H1 (cell line): ENCODE data around the gene VPS37C. TPM values are rescaled to one million over a fixed set of nuclear protein-coding genes. Genes with fewer than 3 reads are reported as not detected.

ENCODE experiments used
- EP300 ChIP-seq, 2 experiments: IDR thresholded peaks; 1 replicate in 1 of 2; 2 replicates in 1 of 2; pipeline ENCODE4 v1.6.1; 2011 to 2012; ENCODE audit warnings: low read depth in 2 of 2, low read length in 2 of 2, mild to moderate bottlenecking in 2 of 2, borderline replicate concordance in 1 of 2, inconsistent platforms in 1 of 2, moderate library complexity in 1 of 2
- SP4 ChIP-seq: IDR thresholded peaks from 2 replicates; pipeline ENCODE4 v1.6.1; 2012; ENCODE audit warnings: low read length, inconsistent platforms
- TAF7 ChIP-seq: optimal IDR thresholded peaks from 2 replicates; pipeline ENCODE3; 2011; ENCODE audit warnings: low read depth, mild to moderate bottlenecking, inconsistent platforms, low read length, moderate library complexity, borderline replicate concordance
- TBP ChIP-seq: IDR thresholded peaks from 2 replicates; pipeline ENCODE4 v1.6.1; 2011; ENCODE audit warnings: low read depth, low read length, improper control_type of control experiment
- polyA plus RNA-seq, 7 experiments: library from polyadenylated mRNA; depleted of rRNA in 3 of 7; stranded (reverse) in 5 of 7; unstranded in 2 of 7; fragments of >200 nt in 5 of 7; fragments of 200-250 nt in 2 of 7; gene quantifications; 1 replicate in 5 of 7; 2 replicates in 1 of 7; 4 replicates in 1 of 7; pipeline versions ENCODE4 v1.2.1 to v1.2.3, GENCODE V29; 2011 to 2013; ENCODE audit warnings: missing spikeins in 2 of 7, mixed read lengths in 2 of 7
- total RNA-seq: library from RNA; stranded (reverse); fragmentation: NEBNext Ultra II Directional; extraction: Animal tissue kit (Norgen Biotek cat#: 25700); gene quantifications from 2 replicates; pipeline ENCODE4 v1.2.1, GENCODE V29; 2021
- TF ChIP-seq, protein P1 (sequence below): fragments of 300-600 bp; sonication (generic); IDR thresholded peaks from 2 replicates; pipeline ENCODE4 v1.7.1; 2012; ENCODE audit warnings: low read length, moderate library complexity, mild to moderate bottlenecking, inconsistent platforms; ENCODE audit not compliant: insufficient replicate concordance
- TF ChIP-seq, protein P2 (sequence below), 3 experiments: IDR thresholded peaks; 1 replicate in 2 of 3; 2 replicates in 1 of 3; pipeline versions ENCODE4 v1.5.1 to v1.6.1; 2011; ENCODE audit warnings: low read length in 3 of 3, mild to moderate bottlenecking in 3 of 3, inconsistent platforms in 2 of 3, low read depth in 1 of 3, moderate library complexity in 1 of 3; ENCODE audit not compliant: insufficient read depth in 1 of 3; ENCODE audit errors: control extremely low read depth in 1 of 3

The VPS37C gene
- total and polyA plus RNA-seq, 2 of the 8 experiments (the other 6 are each of a cell fraction or from before 2014, with no cell fraction given): 12.9 to 21.0 TPM

DNA sequence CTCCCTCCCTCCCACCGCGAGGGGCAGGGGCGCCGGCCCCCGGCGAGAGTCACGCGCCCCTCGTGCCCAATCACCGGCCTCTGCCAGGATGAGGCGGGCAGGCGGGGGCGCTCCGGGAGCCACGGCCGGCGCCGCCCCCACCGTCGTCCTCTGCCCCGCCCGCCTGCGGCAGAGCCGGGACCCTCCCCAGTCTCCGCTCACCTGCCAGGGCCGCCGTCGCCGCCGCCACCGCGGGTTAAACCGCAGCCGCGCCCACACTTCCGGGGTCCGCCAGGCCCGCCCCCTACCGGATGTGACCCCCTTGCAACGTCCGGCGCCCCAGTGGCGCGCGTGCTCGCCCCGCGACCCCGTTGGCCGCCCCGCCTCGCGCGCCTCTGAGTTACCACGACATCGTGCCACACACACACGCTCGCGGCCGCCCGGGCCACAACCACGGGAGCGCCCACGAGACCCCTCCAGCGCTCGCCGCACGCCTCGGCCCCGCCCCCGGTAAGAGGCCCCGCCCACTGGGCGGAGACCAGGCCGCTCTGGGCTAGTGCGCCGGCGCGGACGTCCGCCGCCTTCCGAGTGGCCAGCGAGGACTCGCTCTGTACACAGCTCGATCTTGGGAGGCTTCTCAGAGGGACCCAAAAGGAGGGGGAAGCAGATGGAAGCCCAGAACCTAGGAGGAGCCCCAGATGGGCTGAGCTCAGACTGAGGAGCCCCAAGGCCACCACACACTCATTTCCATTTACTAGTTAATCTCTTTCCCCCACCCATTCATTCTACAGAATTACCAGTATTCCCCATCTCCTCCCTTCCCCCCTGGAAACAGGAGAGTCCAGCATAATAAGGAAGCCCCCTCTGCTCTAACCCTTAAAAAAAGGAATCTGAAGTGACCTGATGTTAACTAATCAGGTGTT lies at the start of gene VPS37C (continued):
- TF ChIP-seq, protein P1, sequence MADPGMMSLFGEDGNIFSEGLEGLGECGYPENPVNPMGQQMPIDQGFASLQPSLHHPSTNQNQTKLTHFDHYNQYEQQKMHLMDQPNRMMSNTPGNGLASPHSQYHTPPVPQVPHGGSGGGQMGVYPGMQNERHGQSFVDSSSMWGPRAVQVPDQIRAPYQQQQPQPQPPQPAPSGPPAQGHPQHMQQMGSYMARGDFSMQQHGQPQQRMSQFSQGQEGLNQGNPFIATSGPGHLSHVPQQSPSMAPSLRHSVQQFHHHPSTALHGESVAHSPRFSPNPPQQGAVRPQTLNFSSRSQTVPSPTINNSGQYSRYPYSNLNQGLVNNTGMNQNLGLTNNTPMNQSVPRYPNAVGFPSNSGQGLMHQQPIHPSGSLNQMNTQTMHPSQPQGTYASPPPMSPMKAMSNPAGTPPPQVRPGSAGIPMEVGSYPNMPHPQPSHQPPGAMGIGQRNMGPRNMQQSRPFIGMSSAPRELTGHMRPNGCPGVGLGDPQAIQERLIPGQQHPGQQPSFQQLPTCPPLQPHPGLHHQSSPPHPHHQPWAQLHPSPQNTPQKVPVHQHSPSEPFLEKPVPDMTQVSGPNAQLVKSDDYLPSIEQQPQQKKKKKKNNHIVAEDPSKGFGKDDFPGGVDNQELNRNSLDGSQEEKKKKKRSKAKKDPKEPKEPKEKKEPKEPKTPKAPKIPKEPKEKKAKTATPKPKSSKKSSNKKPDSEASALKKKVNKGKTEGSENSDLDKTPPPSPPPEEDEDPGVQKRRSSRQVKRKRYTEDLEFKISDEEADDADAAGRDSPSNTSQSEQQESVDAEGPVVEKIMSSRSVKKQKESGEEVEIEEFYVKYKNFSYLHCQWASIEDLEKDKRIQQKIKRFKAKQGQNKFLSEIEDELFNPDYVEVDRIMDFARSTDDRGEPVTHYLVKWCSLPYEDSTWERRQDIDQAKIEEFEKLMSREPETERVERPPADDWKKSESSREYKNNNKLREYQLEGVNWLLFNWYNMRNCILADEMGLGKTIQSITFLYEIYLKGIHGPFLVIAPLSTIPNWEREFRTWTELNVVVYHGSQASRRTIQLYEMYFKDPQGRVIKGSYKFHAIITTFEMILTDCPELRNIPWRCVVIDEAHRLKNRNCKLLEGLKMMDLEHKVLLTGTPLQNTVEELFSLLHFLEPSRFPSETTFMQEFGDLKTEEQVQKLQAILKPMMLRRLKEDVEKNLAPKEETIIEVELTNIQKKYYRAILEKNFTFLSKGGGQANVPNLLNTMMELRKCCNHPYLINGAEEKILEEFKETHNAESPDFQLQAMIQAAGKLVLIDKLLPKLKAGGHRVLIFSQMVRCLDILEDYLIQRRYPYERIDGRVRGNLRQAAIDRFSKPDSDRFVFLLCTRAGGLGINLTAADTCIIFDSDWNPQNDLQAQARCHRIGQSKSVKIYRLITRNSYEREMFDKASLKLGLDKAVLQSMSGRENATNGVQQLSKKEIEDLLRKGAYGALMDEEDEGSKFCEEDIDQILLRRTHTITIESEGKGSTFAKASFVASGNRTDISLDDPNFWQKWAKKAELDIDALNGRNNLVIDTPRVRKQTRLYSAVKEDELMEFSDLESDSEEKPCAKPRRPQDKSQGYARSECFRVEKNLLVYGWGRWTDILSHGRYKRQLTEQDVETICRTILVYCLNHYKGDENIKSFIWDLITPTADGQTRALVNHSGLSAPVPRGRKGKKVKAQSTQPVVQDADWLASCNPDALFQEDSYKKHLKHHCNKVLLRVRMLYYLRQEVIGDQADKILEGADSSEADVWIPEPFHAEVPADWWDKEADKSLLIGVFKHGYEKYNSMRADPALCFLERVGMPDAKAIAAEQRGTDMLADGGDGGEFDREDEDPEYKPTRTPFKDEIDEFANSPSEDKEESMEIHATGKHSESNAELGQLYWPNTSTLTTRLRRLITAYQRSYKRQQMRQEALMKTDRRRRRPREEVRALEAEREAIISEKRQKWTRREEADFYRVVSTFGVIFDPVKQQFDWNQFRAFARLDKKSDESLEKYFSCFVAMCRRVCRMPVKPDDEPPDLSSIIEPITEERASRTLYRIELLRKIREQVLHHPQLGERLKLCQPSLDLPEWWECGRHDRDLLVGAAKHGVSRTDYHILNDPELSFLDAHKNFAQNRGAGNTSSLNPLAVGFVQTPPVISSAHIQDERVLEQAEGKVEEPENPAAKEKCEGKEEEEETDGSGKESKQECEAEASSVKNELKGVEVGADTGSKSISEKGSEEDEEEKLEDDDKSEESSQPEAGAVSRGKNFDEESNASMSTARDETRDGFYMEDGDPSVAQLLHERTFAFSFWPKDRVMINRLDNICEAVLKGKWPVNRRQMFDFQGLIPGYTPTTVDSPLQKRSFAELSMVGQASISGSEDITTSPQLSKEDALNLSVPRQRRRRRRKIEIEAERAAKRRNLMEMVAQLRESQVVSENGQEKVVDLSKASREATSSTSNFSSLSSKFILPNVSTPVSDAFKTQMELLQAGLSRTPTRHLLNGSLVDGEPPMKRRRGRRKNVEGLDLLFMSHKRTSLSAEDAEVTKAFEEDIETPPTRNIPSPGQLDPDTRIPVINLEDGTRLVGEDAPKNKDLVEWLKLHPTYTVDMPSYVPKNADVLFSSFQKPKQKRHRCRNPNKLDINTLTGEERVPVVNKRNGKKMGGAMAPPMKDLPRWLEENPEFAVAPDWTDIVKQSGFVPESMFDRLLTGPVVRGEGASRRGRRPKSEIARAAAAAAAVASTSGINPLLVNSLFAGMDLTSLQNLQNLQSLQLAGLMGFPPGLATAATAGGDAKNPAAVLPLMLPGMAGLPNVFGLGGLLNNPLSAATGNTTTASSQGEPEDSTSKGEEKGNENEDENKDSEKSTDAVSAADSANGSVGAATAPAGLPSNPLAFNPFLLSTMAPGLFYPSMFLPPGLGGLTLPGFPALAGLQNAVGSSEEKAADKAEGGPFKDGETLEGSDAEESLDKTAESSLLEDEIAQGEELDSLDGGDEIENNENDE: no peak
- TF ChIP-seq, protein P2, sequence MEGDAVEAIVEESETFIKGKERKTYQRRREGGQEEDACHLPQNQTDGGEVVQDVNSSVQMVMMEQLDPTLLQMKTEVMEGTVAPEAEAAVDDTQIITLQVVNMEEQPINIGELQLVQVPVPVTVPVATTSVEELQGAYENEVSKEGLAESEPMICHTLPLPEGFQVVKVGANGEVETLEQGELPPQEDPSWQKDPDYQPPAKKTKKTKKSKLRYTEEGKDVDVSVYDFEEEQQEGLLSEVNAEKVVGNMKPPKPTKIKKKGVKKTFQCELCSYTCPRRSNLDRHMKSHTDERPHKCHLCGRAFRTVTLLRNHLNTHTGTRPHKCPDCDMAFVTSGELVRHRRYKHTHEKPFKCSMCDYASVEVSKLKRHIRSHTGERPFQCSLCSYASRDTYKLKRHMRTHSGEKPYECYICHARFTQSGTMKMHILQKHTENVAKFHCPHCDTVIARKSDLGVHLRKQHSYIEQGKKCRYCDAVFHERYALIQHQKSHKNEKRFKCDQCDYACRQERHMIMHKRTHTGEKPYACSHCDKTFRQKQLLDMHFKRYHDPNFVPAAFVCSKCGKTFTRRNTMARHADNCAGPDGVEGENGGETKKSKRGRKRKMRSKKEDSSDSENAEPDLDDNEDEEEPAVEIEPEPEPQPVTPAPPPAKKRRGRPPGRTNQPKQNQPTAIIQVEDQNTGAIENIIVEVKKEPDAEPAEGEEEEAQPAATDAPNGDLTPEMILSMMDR (IDR thresholded peaks at IDR 0.05; ENCODE audit: control extremely low read depth in 1 of 3, insufficient read depth in 1 of 3, low read depth in 1 of 3, low read length in 3 of 3): no peak
- TF ChIP-seq SP4 (no peak), EP300 (IDR thresholded peaks at IDR 0.05; ENCODE audit: borderline replicate concordance in 1 of 2, low read depth in 2 of 2, low read length in 2 of 2) (no peak), TAF7 (peak; percentile 31), TBP (peak; percentile 51; the same call in 1 of the 2 replicates)
